Measurements from ENCODE around the gene ZKSCAN1.

Gene ZKSCAN1

DNA sequence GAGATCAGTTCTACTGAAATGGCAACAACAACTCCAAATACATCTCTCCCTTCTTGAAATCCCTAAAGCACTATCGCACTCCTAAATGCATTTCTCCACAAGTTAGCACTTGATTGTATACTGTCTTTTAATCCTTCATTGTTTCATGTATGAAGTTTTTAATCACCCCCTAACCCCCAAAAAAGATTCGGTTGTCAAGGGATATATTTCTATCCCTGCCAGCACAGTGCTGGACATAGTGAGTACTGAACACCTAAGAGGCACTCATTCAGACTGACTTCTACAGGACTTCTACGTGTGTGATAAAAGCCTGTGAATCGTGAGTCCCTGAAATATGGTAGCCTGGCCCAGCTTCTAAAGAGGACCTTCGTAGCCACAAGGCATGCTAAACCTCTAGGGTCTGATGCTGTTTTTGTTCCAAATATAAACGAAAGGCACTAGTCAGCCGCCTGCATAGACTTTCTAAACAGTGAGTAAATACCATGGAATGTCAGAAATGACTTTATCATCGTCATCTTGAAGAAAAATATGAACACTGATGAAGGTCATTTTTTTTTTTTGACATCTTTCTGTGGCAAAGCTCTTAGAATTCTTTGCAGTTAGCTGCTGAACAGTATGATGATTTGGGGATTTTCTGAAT lies 19.6 kb downstream of the ZKSCAN1 start:
- Histone ChIP-seq H3K4me1 (no peaks in the 10 kb centered on the region), H3K36me3 (peaks cover 88% of the 10 kb centered on the region), H3K9ac (no peak overlapping the region), H3K27me3 (no peaks in the 10 kb centered on the region), H3K4me2 (no peak overlapping the region), H4K20me1 (peaks cover 21% of the 10 kb centered on the region; the same call in 1 of the 2 replicates), H3K27ac (no peak overlapping the region), H3K4me3 (no peak overlapping the region), H3K9me3 (no peaks in the 10 kb centered on the region)
- TF ChIP-seq Cebpa-rat (IDR thresholded peaks at IDR 0.05), result no peak

DNA sequence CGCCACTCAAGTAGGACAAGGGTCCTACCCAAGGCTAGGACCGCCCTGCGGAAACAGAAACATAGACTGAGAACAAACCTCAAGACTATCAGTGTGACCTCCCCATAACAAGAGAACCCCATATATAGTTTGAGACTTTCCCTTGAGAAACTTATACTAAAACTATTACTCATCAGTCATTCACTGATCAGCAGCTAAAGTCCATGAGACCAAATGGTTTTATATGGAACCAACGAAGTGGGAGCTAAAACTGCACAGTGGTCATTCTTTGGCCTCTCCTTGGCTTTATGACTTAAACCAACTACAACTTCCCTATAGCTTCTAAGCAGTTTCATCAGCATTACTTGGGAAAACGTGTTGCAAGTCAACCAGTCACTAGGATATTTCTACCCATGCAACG lies 20.5 kb downstream of the ZKSCAN1 start:
- Histone ChIP-seq H3K4me2 (no peak overlapping the region), H3K36me3 (peaks cover 80% of the 10 kb centered on the region), H3K9ac (no peak overlapping the region), H3K4me3 (no peak overlapping the region), H3K4me1 (peaks cover 8% of the 10 kb centered on the region), H3K9me3 (no peaks in the 10 kb centered on the region), H4K20me1 (peaks cover 21% of the 10 kb centered on the region; the same call in 1 of the 2 replicates), H3K27ac (no peak overlapping the region), H3K27me3 (no peaks in the 10 kb centered on the region)
- no peak for TF ChIP-seq Cebpa-rat (IDR thresholded peaks at IDR 0.05)

DNA sequence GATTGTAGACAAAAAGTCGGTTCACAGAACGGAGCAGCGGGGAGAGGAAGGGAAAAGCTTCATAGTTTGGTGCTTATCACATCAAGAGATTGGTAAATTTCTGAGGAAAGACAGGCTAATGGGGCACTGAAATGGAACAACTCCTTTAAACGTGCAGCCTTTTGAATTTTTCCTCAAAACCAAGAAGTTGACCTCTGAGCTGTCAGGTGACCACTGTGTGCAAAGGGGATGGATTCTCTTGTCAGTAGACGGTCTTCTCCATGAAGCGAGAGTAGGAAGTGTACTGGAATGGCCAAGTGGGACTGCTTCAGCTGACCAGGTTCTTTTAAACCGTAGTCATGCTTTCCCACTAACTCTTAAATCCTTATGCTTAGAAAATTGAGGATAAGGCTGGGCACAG lies 22.9 kb downstream of the ZKSCAN1 start:
- Histone ChIP-seq H3K27me3 (no peaks in the 10 kb centered on the region), H3K9ac (no peak overlapping the region), H3K4me3 (no peak overlapping the region), H3K4me1 (peaks cover 11% of the 10 kb centered on the region), H3K9me3 (no peaks in the 10 kb centered on the region), H3K36me3 (peaks cover 63% of the 10 kb centered on the region), H3K4me2 (no peak overlapping the region), H4K20me1 (peaks cover 15% of the 10 kb centered on the region; the same call in 1 of the 2 replicates), H3K27ac (no peak overlapping the region)
- no peak for TF ChIP-seq Cebpa-rat (IDR thresholded peaks at IDR 0.05)

DNA sequence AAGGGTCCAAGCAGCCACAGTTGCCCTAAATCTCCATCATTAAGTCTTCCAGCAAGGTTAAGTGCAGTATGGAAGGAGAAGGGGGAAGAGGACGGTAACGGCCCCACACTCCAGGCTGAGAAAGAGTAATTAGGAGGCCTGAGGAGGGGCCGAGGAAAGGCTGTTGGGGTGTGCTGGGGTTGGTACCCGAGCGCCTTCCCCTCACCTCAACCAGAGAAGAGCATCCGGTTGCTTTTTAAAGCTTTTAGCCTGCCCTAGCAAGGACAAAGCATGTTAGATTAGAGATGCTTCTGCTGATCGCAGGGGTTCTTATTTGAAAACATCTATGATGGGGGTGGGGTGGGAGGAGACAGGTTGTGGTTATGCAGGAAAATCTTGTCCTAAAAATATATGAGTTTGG lies 25.2 kb downstream of the ZKSCAN1 start:
- no peak for TF ChIP-seq Cebpa-rat (IDR thresholded peaks at IDR 0.05)
- H3K4me3 ChIP-seq, result no peak overlapping the region
- H4K20me1 ChIP-seq, result peaks cover 12% of the 10 kb centered on the region; the same call in 1 of the 2 replicates
- peaks cover 41% of the 10 kb centered on the region for H3K36me3 ChIP-seq
- 0 out of 2 replicates have a peak overlapping the region, but pooled peaks have one; percentile 46 for H3K27ac ChIP-seq
- H3K9me3 ChIP-seq, result no peaks in the 10 kb centered on the region
- no peaks in the 10 kb centered on the region for H3K27me3 ChIP-seq
- 0 out of 2 replicates have a peak overlapping the region, but pooled peaks have one; percentile 4 for H3K4me2 ChIP-seq
- peaks cover 27% of the 10 kb centered on the region for H3K4me1 ChIP-seq
- no peak overlapping the region for H3K9ac ChIP-seq

DNA sequence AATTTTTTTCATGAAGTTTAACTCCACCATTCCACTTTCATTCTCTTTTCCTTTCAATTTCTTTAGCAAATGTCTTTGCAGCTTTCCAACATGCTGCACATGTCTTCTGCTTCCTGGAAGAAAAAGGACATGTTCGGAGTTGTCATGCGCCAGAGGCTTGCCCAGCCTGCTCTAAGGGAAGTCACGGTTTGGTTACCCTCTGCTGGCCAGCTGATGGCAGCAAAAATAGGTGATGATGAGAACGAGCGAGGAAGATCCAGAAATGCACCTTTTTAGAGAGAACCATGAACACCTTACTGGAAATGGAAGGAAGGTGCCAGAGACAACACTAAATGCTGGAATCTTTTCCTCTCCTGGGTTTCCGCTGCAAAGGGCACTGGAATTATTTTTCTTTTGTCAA lies 29.3 kb downstream of the ZKSCAN1 start:
- H3K9me3 ChIP-seq, result no peaks in the 10 kb centered on the region
- H3K4me1 ChIP-seq, result peaks cover 31% of the 10 kb centered on the region
- no peaks in the 10 kb centered on the region for H3K27me3 ChIP-seq
- peak overlapping the region; percentile 56 for H3K4me2 ChIP-seq
- H3K36me3 ChIP-seq, result peaks cover 8% of the 10 kb centered on the region; the same call in 1 of the 2 replicates
- TF ChIP-seq Cebpa-rat (IDR thresholded peaks at IDR 0.05), result no peak
- H3K9ac ChIP-seq, result no peak overlapping the region
- H4K20me1 ChIP-seq, result no peaks in the 10 kb centered on the region
- 0 out of 2 replicates have a peak overlapping the region, but pooled peaks have one; percentile 55 for H3K27ac ChIP-seq
- no peak overlapping the region for H3K4me3 ChIP-seq

DNA sequence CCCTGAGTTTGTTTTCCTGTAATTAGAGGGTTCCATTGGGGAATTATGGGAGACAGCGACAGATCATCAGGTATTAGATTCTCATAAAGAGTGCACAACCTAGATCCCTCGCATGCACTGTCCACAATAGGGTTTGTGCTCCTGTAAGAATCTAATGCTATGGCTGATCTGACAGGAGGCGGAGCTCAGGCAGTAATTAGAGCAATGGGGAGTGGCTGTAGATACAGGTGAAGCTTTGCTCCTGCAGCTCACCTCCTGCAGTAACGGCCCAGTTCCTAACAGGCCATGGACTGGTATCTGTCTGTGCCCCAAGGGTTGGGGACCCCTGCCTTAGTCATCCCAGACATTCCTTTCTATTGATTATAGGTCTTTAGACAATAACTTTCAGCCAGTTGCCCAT lies 33.3 kb downstream of the ZKSCAN1 start:
- Histone ChIP-seq H3K36me3 (no peaks in the 10 kb centered on the region), H3K4me2 (peak overlapping the region; percentile 77; the same call in 1 of the 2 replicates), H3K9ac (no peak overlapping the region), H3K4me1 (peaks cover 39% of the 10 kb centered on the region), H3K9me3 (no peaks in the 10 kb centered on the region), H3K27me3 (no peaks in the 10 kb centered on the region), H3K27ac (no peak overlapping the region), H3K4me3 (no peak overlapping the region), H4K20me1 (peaks cover 5% of the 10 kb centered on the region; the same call in 1 of the 2 replicates)
- TF ChIP-seq Cebpa-rat (IDR thresholded peaks at IDR 0.05), result no peak

DNA sequence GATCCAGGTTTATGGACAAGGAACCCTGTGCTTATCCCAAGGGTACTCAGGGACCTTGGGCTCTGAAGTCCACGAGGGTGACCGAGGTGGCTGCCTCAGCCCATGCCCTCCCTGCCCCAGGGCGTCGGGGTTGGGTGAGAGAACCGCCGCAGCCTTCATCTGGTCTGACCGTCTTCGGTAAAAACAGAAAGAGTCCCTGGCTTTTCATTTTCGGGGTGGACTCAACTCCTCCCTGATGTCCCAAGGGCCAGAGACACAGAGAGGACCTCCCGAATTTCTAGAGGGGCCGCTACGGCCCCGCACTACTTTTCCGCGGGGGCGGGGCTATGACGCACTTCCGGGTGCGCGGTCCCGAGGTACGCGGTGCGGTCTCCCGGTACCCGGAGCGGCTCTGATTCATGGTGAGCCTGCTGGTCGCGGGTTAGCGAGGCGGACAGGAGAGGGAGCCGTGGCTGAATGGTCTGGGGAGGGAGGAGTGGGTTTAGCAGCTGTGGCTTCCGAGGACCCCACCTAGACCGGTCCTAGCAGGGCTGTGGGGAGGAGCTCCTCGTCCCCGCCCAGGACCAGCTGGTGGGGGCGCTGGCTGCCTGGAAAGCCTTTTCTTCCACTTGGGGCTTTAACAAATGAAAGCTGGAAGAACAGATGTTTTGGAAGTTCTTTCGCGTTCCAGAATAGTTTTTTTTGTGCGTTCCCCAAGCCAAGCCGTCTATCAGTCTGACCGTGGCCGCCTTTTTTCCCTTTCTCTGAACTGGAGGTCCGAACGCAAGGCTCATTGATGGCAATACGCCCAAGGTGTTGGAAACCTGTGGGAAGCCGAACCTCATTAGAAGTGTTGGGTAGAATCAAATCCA lies 34.3 kb downstream of the ZKSCAN1 start, which contains the start of gene ZSCAN21:
ZSCAN21 (plus strand) TSS at position 334 of the 851 bp plus-strand sequence. CDS start 7,233 bp downstream, outside the sequence.
- H3K4me1 ChIP-seq, result peaks cover 30% of the 10 kb centered on the region
- no peak for TF ChIP-seq Cebpa-rat (IDR thresholded peaks at IDR 0.05)
- H3K9ac ChIP-seq, result peak within 1 kb of the TSS; percentile 74

DNA sequence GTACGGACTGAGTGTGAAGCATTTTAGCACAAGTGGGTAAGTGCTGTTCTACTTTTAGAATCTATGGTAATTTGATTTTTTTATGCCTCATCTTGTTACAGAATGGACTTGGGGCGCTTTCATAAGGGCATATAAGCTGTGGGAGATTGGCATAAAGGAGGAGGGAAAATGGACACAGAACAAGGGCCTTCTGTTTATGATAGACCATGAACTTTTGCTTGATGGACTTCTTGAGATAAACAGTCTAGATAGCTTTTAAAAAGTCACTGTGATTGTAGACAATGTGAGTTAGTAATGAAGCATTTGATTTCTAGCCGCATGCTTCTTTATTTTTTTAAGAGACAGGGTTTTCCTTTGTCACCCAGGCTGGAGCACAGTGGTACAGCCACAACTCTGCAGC lies 36.2 kb downstream of the ZKSCAN1 start:
- H3K27ac ChIP-seq, result no peak overlapping the region
- H3K4me1 ChIP-seq, result peaks cover 24% of the 10 kb centered on the region
- no peak for TF ChIP-seq Cebpa-rat (IDR thresholded peaks at IDR 0.05)
- peaks cover 1% of the 10 kb centered on the region for H3K36me3 ChIP-seq
- no peak overlapping the region for H3K9ac ChIP-seq
- H3K9me3 ChIP-seq, result no peaks in the 10 kb centered on the region
- H3K4me3 ChIP-seq, result no peak overlapping the region
- H3K27me3 ChIP-seq, result no peaks in the 10 kb centered on the region
- no peak overlapping the region for H3K4me2 ChIP-seq
- H4K20me1 ChIP-seq, result peaks cover 5% of the 10 kb centered on the region; the same call in 1 of the 2 replicates

More for the DNA sequence above, 34.3 kb downstream of the ZKSCAN1 start, which contains the start of gene ZSCAN21:
- H3K4me2 ChIP-seq, result peak within 1 kb of the TSS; percentile 77
- peak within 1 kb of the TSS; percentile 75 for H3K4me3 ChIP-seq
- no peaks in the 10 kb centered on the region for H3K36me3 ChIP-seq
- H3K27me3 ChIP-seq, result no peaks in the 10 kb centered on the region
- H3K27ac ChIP-seq, result peak within 1 kb of the TSS; percentile 72
- peaks cover 5% of the 10 kb centered on the region; the same call in 1 of the 2 replicates for H4K20me1 ChIP-seq
- no peaks in the 10 kb centered on the region for H3K9me3 ChIP-seq

DNA sequence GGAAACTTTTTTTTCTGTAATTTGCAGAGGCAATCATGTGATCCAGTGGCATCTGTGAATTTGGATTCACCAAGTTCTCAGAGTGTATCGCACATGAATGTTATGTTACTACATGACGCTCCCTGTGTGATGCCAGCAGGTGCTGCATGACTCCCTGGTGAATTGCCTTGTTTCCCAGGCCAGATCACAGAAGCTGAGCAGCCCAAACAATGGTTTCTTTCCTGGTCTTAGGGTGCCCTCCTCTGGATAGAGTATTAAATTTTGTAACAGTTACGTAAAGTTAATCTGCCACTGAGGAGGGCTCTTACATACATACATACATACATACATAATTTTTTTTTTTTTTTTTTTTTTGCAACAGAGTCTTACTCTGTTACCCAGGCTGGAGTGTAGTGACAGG lies 37.8 kb downstream of the ZKSCAN1 start:
- H4K20me1 ChIP-seq, result peaks cover 5% of the 10 kb centered on the region; the same call in 1 of the 2 replicates
- peaks cover 24% of the 10 kb centered on the region for H3K4me1 ChIP-seq
- H3K36me3 ChIP-seq, result peaks cover 17% of the 10 kb centered on the region
- no peak for TF ChIP-seq Cebpa-rat (IDR thresholded peaks at IDR 0.05)
- H3K27ac ChIP-seq, result no peak overlapping the region
- no peaks in the 10 kb centered on the region for H3K9me3 ChIP-seq
- peak overlapping the region; percentile 52 for H3K4me2 ChIP-seq
- H3K27me3 ChIP-seq, result no peaks in the 10 kb centered on the region
- no peak overlapping the region for H3K9ac ChIP-seq
- H3K4me3 ChIP-seq, result no peak overlapping the region

Measured in BLaER1 (cell line).